NOMO-1 treated with DMSO at 0.1 percent for 48 hours (cell line): ENCODE measurements around the gene PIP4K2A.
"Not testable (repeated sequence)": the region's sequence is repeated elsewhere in the genome, so short reads cannot be mapped to it uniquely, and the experiment has no call there.

ENCODE experiments used
- DNase-seq: peaks from one replicate; lab custom pipeline; 2025; ENCODE audit not compliant: unreplicated experiment; lab: John Stamatoyannopoulos, UW

The PIP4K2A gene

DNA sequence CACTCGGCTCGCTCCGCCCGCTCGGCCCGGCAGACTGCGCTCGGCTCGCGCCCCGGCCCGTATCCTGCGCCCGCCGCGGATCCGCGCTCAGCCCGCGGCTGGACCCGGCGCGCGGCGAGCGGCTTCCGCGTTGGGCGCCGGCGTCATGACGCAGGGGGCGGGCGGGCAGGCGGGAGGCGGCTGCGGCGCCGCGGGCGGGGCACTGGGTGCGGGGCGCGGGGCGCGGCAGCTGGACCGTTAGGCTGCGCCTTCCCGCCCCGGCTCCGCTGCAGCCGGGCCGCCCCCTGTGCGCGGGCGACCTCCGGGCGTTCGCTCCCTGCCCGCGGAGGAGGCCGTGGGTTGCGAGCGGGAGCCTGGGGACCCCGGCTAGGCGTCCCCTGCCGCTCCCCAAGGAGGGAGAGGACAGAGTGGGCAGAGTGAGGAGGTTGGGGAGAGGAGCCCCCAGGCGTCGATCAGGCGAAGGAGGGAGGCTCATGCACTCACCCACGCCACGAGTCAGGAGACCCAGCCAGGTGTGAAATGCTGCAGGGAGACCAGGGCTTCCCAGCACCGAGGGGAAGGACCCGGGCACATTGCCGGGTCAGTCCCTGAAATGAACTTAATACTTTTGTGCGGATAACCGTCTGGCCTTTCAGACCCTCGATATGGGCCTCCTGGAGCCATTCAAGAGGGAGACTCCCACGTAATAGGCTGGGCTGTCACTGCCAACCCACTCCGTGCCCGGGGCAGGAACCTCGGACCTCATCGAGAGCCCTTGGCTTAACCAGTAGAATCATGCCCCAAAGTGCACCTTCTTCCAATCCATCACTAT lies at the start of gene PIP4K2A:
TSS of gene PIP4K2A (minus strand) at position 100 of the 811 bp plus-strand sequence. CDS start 252 bp downstream, outside the sequence.
- peak; percentile 52 for DNase-seq

DNA sequence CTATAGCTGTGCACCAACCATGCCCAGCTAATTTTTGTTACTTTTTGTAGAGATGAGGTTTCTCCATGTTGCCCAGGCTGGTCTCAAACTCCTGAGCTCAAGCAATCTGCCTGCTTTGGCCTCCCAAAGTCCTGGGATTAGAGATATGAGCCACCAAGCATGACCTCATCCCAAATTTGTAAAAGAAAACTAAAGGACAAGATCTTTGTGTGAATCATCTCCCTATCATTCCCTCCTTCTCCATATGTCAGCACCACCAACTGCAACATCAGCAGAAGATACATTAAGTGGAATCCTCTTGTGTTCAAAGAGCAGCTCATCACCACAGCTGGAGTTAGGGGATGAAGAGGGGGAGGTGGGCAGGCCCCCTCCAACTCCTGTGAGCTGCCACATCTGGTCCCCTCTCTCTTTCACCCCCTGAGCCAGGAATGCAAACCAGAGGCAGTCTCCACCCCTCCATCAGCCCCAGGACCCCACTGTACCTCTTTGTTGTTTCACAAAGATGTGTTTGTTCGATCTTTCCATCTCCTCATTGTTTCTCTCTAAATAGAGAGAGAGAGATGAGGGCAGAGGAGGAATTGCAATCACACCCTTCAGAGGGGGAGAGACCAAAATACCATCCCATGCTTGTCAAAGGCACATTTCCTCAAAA lies 47.3 kb upstream of the PIP4K2A start:
- no peak for DNase-seq

DNA sequence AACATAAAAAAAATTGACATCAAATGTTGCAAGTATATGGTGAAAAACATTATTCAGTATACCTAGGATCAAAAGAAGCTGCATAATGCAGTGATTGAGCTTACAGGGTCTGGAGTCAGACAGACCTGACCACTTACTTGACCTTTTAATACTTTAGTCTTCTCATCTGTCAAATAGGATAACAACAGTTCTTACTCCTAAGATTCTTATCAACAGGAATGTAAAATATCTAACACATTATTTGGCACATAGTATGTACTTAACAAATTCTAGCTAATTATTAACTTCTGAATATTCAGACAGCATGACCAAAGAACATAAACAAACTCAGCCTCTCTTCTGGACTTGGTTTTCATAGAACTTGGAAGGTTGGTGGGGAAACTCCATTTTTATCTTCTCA lies 45.6 kb upstream of the PIP4K2A start:
- DNase-seq: no peak

GRCh38 chr10:22758867-22759266 lies 44.5 kb upstream of the PIP4K2A start:
- no peak for DNase-seq

DNA sequence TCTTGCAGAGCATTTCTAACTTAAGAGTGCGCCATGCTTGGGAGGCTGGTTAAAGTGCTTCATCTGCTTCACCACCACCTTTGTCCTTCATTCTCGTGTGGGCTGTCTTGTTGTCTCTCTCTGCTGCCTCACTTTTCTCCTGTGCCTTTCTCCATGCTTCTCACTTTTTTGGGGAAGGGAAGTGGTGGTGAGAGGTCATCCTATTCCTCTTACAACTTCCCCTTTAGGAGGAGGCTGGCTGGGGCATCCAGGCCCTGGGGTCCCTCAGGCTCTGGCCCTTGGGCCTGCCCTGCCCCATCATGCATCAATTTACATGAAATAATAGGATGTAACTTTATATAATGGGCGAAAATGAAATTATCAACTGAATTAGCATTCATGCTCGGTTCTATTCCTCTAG lies 39.9 kb upstream of the PIP4K2A start:
- no peak for DNase-seq

- no peak for DNase-seq
Observed at GRCh38 chr10:22753786-22754185, 39.4 kb upstream of the PIP4K2A start.

DNA sequence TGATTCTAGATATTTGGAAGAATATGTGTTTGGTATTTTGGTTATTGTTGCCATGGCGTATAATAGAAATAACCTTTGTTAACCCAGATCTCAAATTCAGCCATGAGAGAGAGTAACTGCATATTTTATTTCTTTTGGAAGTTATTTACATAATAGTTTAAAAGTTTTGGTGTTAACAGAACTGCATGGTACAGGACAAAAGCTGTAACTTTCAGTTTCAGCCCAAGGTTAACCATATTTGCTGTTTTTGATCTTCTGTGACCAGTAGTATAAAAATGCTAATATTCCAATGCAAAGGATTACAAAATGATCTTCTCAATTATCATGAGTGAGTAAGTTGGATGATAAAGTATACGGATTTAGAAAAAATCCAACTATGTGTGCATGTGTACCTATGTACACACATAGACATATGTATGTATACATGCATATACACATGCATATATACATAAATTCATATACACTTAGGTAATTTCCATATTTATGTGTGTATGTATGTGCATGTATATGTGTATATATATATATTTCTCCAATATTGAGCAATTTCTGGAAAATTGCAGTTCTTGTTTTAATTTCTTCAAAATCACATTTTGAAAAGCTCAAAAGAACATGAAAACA lies 38.0 kb upstream of the PIP4K2A start:
- no peak for DNase-seq

DNA sequence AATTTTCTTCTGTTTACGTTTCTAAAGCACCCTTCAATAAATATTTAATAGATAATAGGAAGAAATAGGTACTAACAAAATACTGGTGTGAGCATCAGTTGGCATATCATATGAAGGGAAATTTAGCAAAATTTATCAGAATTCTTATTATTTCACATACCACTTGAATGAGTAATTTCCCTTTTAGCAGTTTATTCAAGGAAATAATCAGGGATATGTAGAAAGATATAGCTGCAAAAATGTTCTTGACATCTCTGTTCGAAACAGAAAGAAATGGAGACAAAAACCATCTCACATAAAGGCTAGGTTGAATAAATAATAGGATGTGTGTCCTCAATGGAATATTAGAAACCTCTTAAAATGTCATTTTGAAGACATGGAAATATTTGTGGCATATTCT lies 35.8 kb upstream of the PIP4K2A start:
- DNase-seq: no peak

- DNase-seq: not testable (repeated sequence)
Observed at GRCh38 chr10:22744858-22745257, 30.5 kb upstream of the PIP4K2A start.

DNA sequence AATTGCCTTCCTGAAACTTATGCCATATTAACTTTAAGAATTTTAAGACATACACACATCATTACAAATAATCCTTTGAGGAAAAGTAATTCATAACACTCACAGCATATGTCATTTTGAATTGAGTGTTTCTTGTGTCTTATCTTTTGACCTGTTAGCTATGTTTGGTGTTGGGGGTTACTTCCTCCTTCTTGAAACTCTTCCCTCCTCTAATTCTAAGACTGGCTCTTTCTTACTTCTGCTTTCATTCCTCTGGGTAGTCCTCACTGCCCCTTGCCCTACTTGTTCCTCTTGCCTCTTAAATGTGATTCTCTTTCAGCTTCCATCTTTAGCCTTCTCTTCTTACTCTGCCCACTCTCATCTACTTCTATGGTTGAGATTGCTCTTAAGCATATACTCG lies 28.3 kb upstream of the PIP4K2A start:
- DNase-seq: peak; percentile 97

- not testable (repeated sequence) for DNase-seq
Observed at GRCh38 chr10:22741631-22742030, 27.3 kb upstream of the PIP4K2A start.

GRCh38 chr10:22740180-22740579 lies 25.8 kb upstream of the PIP4K2A start:
- DNase-seq: no peak

DNA sequence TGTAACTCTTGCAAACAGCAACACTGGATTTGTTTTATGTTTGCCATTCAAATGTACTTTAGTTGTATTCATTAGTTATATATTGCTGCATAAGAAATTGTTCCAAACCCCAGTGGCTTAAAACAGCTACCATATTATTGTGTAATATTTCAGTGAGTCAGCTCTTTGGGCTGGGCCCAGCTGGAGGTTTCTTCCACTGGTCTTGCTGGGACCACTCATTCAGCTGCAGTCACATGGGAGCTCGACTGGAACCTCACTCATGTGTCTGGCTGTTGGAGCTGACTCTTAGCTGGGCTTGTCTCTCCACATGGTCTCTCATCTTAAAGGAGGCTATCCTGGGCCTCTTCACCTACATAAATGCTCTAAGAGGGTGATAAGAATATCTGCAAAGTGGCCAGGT lies 23.2 kb upstream of the PIP4K2A start:
- DNase-seq: peak; percentile 2

- DNase-seq: no peak
Observed at GRCh38 chr10:22736134-22736533, 21.8 kb upstream of the PIP4K2A start.

GRCh38 chr10:22733992-22734391 lies 19.6 kb upstream of the PIP4K2A start:
- no peak for DNase-seq

DNA sequence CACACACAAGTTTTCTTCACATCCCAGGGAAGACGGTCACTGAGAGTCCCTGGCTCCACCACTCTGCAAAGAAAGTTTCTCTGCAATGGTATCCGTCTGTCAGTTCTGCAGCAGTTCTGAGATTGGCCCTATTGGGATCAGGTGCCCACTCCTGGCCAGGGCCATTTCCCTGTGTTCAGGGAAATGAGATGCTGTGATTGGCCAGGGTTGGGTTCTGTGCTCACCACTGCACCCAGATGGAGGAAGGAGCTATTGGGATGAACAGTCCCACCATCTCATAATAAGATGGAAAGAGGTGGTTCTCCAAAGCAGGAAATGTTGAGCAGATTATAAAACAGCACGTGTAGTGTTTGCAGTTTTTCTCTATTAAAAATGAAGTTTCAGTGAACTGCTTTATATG lies 13.3 kb upstream of the PIP4K2A start:
- DNase-seq: no peak

- DNase-seq: no peak
Observed at GRCh38 chr10:22727112-22727511, 12.7 kb upstream of the PIP4K2A start.

DNA sequence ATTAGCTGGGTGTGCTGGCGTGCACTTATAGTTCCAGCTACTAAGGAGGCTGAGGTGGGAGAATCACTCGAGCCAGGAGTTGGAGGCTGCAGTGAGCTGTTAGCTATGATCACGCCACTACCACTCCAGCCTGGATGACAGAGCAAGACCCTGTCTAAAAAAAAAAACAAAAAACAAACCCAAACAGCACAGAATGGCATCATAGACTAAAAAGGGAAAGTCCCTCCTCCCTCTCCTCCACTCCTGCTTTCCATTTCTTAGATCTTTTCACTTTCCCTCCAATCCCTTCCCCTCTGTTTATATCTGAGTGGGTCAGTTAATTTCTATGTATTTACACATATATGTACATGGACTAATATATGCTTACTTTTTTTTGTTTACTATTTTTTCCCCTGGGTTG lies 10.4 kb upstream of the PIP4K2A start:
- no peak for DNase-seq

- DNase-seq: peak; percentile 27
Observed at GRCh38 chr10:22723783-22724182, 9.4 kb upstream of the PIP4K2A start.

- DNase-seq: peak; percentile 89
Observed at GRCh38 chr10:22723343-22723779, 9.0 kb upstream of the PIP4K2A start.

GRCh38 chr10:22722626-22723169 lies 8.3 kb upstream of the PIP4K2A start:
- DNase-seq: no peak

DNA sequence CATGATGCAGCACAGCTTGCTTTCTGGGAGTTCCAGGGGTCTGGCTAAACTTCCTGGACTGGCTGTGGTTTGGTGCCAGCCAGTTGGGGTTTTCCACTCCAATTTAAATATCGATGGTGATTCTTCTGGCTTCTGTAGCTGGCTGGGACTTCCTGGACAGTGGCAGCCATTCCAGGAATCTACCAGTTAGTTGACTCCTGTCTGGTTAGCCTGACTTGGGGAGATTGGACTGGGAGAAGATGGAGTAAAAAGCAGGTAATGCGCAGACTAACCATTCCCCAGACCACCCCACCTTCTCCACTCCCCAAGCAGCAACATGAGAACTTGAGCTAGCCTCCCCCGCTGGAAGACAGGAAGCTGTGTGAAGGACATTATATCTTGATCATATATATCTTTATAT lies 6.3 kb upstream of the PIP4K2A start:
- DNase-seq: no peak
